LNCaP clone FGC (cell line): Measurements from ENCODE around the gene METTL26.

Experiments used
- DNase-seq: peaks from one replicate; pipeline ENCODE4 v3.0.0-alpha.2; 2011; ENCODE audit warnings: low read depth
- H3K4me3 ChIP-seq: 2 replicates; pipeline ENCODE4 v1.5.1; 2011; ENCODE audit warnings: mild to moderate bottlenecking, low read depth, low read length, control low read depth
- CTCF ChIP-seq: IDR thresholded peaks from 2 replicates; pipeline ENCODE4 v1.5.1; 2012; ENCODE audit warnings: mild to moderate bottlenecking; ENCODE audit not compliant: control insufficient read depth, insufficient read depth; ENCODE audit errors: extremely low read depth

The METTL26 gene

GRCh38 chr16:648071-648780, 12.1 kb upstream of the METTL26 start:
- peak overlapping the region; percentile 75 for H3K4me3 ChIP-seq
- peak; percentile 82 for TF ChIP-seq CTCF
- DNase-seq: peak; percentile 56

GRCh38 chr16:647173-647902, 11.2 kb upstream of the METTL26 start:
- peak overlapping the region; percentile 75 for H3K4me3 ChIP-seq
- no peak for TF ChIP-seq CTCF

GRCh38 chr16:646679-647172, 10.6 kb upstream of the METTL26 start:
- no peak for DNase-seq
- no peak overlapping the region for H3K4me3 ChIP-seq
- no peak for TF ChIP-seq CTCF

More at GRCh38 chr16:647173-647902, 11.2 kb upstream of the METTL26 start:
- no peak for DNase-seq

GRCh38 chr16:645852-646678, 10.0 kb upstream of the METTL26 start:
- H3K4me3 ChIP-seq: no peak overlapping the region
- DNase-seq: no peak
- no peak for TF ChIP-seq CTCF

GRCh38 chr16:644556-644955, 8.5 kb upstream of the METTL26 start:
- no peak for TF ChIP-seq CTCF
- no peak overlapping the region for H3K4me3 ChIP-seq
- DNase-seq: no peak

GRCh38 chr16:643050-643368, 6.9 kb upstream of the METTL26 start:
- H3K4me3 ChIP-seq: peak overlapping the region; percentile 91
- DNase-seq: no peak

More at GRCh38 chr16:643050-643368, 6.9 kb upstream of the METTL26 start:
- TF ChIP-seq CTCF: no peak
